Measurements from ENCODE around the gene WDCP. TPM values are rescaled to one million over a fixed set of nuclear protein-coding genes. Genes with fewer than 3 reads are reported as not detected.

The WDCP gene
- total RNA-seq, 6 donors from 2014 or later, result 1.0 to 10.6 (median 4.6) TPM

- H3K27me3 ChIP-seq, result peaks cover 0 to 23% (median 14%) of the 10 kb centered on the region in 4 donors
- 58 to 76% methylated on average over 15 to 32 of the region's 37 CpGs for WGBS, 2 donors
- H3K4me1 ChIP-seq, result peaks cover 10 to 13% (median 12%) of the 10 kb centered on the region in 4 donors
- H3K4me3 ChIP-seq, result peak overlapping the region in 3 of 4 donors; percentile 27 to 46 (median 44)
- no peaks in the 10 kb centered on the region for H3K36me3 ChIP-seq
- H3K27ac ChIP-seq, result no peak overlapping the region
- TF ChIP-seq POLR2AphosphoS5 (IDR thresholded peaks at IDR 0.05) (no peak), CTCF (IDR thresholded peaks at IDR 0.05) (no peak), POLR2A (IDR thresholded peaks at IDR 0.05) (no peak), EP300 (IDR thresholded peaks at IDR 0.05) (no peak)
- no peaks in the 10 kb centered on the region for H3K9me3 ChIP-seq
- ATAC-seq (ENCODE audit: low FRiP score in 2 of 2) (peak in 1 of 2 donors; percentile 29), DNase-seq (peak in 1 of 2 donors; percentile 72)
These were observed 36.5 kb downstream of the WDCP start for GRCh38 chr2:24010477-24011249.

GRCh38 chr2:24009680-24010476 is 37.3 kb downstream of the WDCP start, which contains the start of gene MFSD2B:
Gene MFSD2B (plus strand): TSS chr2:24010085. CDS start chr2:24010097, 12 bp downstream.
- Histone ChIP-seq H3K27me3 (peaks cover 0 to 23% (median 14%) of the 10 kb centered on the region in 4 donors), H3K4me3 (peak within 1 kb of the TSS; percentile 0 to 46 (median 36)), H3K27ac (no peak within 1 kb of the TSS), H3K4me1 (peaks cover 10 to 13% (median 12%) of the 10 kb centered on the region in 4 donors), H3K36me3 (no peaks in the 10 kb centered on the region), H3K9me3 (no peaks in the 10 kb centered on the region)
- ATAC-seq (ENCODE audit: low FRiP score in 2 of 2), result peak in 1 of 2 donors; percentile 51
- 4 to 14% methylated on average over 9 to 46 of the region's 75 CpGs for WGBS, 2 donors
- DNase-seq, result peak in 1 of 2 donors; percentile 84
- no peak for TF ChIP-seq EP300 (IDR thresholded peaks at IDR 0.05)
- TF ChIP-seq POLR2AphosphoS5 (IDR thresholded peaks at IDR 0.05), result no peak
- TF ChIP-seq CTCF (IDR thresholded peaks at IDR 0.05), result no peak
- no peak for TF ChIP-seq POLR2A (IDR thresholded peaks at IDR 0.05)

GRCh38 chr2:24009367-24009679 is 37.9 kb downstream of the WDCP start:
- Histone ChIP-seq H3K27me3 (peaks cover 0 to 23% (median 14%) of the 10 kb centered on the region in 4 donors), H3K9me3 (no peaks in the 10 kb centered on the region), H3K27ac (no peak overlapping the region), H3K4me1 (peaks cover 10 to 13% (median 12%) of the 10 kb centered on the region in 4 donors), H3K36me3 (no peaks in the 10 kb centered on the region), H3K4me3 (peak overlapping the region in 1 of 4 donors; percentile 46)
- no peak for TF ChIP-seq CTCF (IDR thresholded peaks at IDR 0.05)
- TF ChIP-seq EP300 (IDR thresholded peaks at IDR 0.05), result no peak
- no peak for TF ChIP-seq POLR2A (IDR thresholded peaks at IDR 0.05)
- no peak for TF ChIP-seq POLR2AphosphoS5 (IDR thresholded peaks at IDR 0.05)
- WGBS, 2 donors, result 82 to 83% methylated on average over 7 to 9 of the region's 9 CpGs
- no peak for ATAC-seq (ENCODE audit: low FRiP score in 2 of 2)
- no peak for DNase-seq

- Histone ChIP-seq H3K9me3 (no peaks in the 10 kb centered on the region), H3K27me3 (peaks cover 0 to 23% (median 14%) of the 10 kb centered on the region in 4 donors), H3K27ac (no peak overlapping the region), H3K4me1 (peaks cover 10 to 13% (median 12%) of the 10 kb centered on the region in 4 donors), H3K36me3 (no peaks in the 10 kb centered on the region), H3K4me3 (no peak overlapping the region)
- TF ChIP-seq CTCF (IDR thresholded peaks at IDR 0.05), result no peak
- no peak for TF ChIP-seq EP300 (IDR thresholded peaks at IDR 0.05)
- TF ChIP-seq POLR2AphosphoS5 (IDR thresholded peaks at IDR 0.05), result no peak
- TF ChIP-seq POLR2A (IDR thresholded peaks at IDR 0.05), result no peak
- DNase-seq, result no peak
- no peak for ATAC-seq (ENCODE audit: low FRiP score in 2 of 2)
- WGBS, 2 donors, result 69 to 88% methylated on average over 13 of the region's 13 CpGs
These were observed 38.4 kb downstream of the WDCP start for GRCh38 chr2:24008672-24009366.

Measured in upper lobe of left lung (tissue), 6 donors.